MM.1S (cell line): ENCODE results near the gene PDE6G.
"Not testable (repeated sequence)": the region's sequence is repeated elsewhere in the genome, so short reads cannot be mapped to it uniquely, and the experiment has no call there.

Experiments used
- DNase-seq: peaks from one replicate; pipeline ENCODE4 v3.0.0-alpha.2; 2015
- H2AFZ ChIP-seq: fragments of 300-600 bp; sonication (generic); 2 replicates; pipeline ENCODE4 v1.6.0; 2016; ENCODE audit warnings: antibody characterized with exemption, low read length
- H3F3A ChIP-seq: fragments of 300-600 bp; sonication (generic); 2 replicates; pipeline ENCODE4 v1.6.1; 2016; ENCODE audit warnings: mild to moderate bottlenecking, antibody characterized with exemption, low read length, moderate library complexity, mixed read lengths; ENCODE audit not compliant: insufficient read depth
- H3K27ac ChIP-seq: fragments of 300-600 bp; sonication (generic); 2 replicates; pipeline ENCODE4 v1.5.1; 2016; ENCODE audit warnings: mild to moderate bottlenecking, low read length
- H3K27me3 ChIP-seq: fragments of 300-600 bp; sonication (generic); replicated peaks from 2 replicates; pipeline ENCODE4 v1.6.0; 2016; ENCODE audit warnings: low read length; ENCODE audit not compliant: insufficient read depth
- H3K36me3 ChIP-seq: fragments of 300-600 bp; sonication (generic); replicated peaks from 2 replicates; pipeline ENCODE4 v1.6.1; 2016; ENCODE audit warnings: mild to moderate bottlenecking, low read length, mixed read lengths; ENCODE audit not compliant: insufficient read depth
- H3K4me1 ChIP-seq: fragments of 300-600 bp; sonication (generic); 2 replicates; pipeline ENCODE4 v1.6.1; 2016; ENCODE audit warnings: low read length, mixed read lengths
- H3K4me2 ChIP-seq: fragments of 300-600 bp; sonication (generic); 2 replicates; pipeline ENCODE4 v1.6.0; 2016; ENCODE audit warnings: low read depth, low read length
- H3K4me3 ChIP-seq: fragments of 300-600 bp; sonication (generic); 2 replicates; pipeline ENCODE4 v1.5.1; 2016; ENCODE audit warnings: low read length, mixed read lengths
- H3K79me2 ChIP-seq: fragments of 300-600 bp; sonication (generic); 2 replicates; pipeline ENCODE4 v1.6.1; 2016; ENCODE audit warnings: mixed run types, low read length, mixed read lengths
- H3K9ac ChIP-seq: fragments of 300-600 bp; sonication (generic); 2 replicates; pipeline ENCODE4 v1.6.1; 2016; ENCODE audit warnings: low read length, mixed read lengths
- H3K9me2 ChIP-seq: fragments of 300-600 bp; sonication (generic); replicated peaks from 2 replicates; pipeline ENCODE4 v1.6.1; 2016; ENCODE audit warnings: mild to moderate bottlenecking, low read length, mixed read lengths; ENCODE audit not compliant: insufficient read depth
- H3K9me3 ChIP-seq: fragments of 300-600 bp; sonication (generic); replicated peaks from 2 replicates; pipeline ENCODE4 v1.6.1; 2016; ENCODE audit warnings: mild to moderate bottlenecking, low read length, mixed read lengths; ENCODE audit not compliant: insufficient read depth
- H4K20me1 ChIP-seq: fragments of 300-600 bp; sonication (generic); 2 replicates; pipeline ENCODE4 v1.6.1; 2016; ENCODE audit warnings: mild to moderate bottlenecking, low read length, moderate library complexity, mixed read lengths; ENCODE audit not compliant: insufficient read depth
- EZH2 ChIP-seq: fragments of 300-600 bp; sonication (generic); optimal IDR thresholded peaks from 2 replicates; pipeline ENCODE3; 2017; ENCODE audit warnings: low read depth, mild to moderate bottlenecking, antibody characterized with exemption, low read length, mixed read lengths
- EZH2phosphoT487 ChIP-seq: fragments of 300-600 bp; sonication (generic); IDR thresholded peaks from 2 replicates; pipeline ENCODE4 v1.6.1; 2018; ENCODE audit warnings: antibody characterized with exemption, low read length
- TF ChIP-seq, protein P1 (sequence below): fragments of 300-600 bp; sonication (generic); IDR thresholded peaks from 2 replicates; pipeline ENCODE4 v1.5.1; 2016; ENCODE audit warnings: antibody characterized with exemption, low read length, mixed read lengths

The PDE6G gene

DNA sequence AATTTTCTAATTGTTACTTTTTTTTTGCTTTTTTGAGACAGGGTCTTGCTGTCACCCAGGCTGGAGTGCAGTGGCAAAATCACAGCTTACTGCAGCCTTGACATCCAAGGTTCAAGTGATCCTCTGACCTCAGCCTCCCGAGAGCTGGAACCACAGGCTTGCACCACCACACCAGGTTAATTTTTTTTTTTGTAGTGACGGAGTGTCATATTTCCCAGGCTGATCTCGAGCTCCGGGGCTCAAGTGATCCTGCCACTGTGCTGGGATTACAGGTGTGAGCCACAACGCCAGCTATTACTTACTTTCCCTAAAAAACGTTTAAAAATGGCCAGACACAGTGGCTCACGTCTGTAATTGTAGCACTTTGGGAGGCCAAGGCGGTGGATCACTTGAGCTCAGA, 26.1 kb downstream of the PDE6G start:
- H3K4me3 ChIP-seq, result no peak overlapping the region
- H3K9ac ChIP-seq, result no peak overlapping the region
- H3K79me2 ChIP-seq, result peaks cover 77% of the 10 kb centered on the region
- no peaks in the 10 kb centered on the region for H3K9me2 ChIP-seq
- H3K27ac ChIP-seq, result no peak overlapping the region
- H3K36me3 ChIP-seq, result peaks cover 3% of the 10 kb centered on the region; the same call in 1 of the 2 replicates
- H3K4me2 ChIP-seq, result no peak overlapping the region
- no peaks in the 10 kb centered on the region for H3K27me3 ChIP-seq
- H3K4me1 ChIP-seq, result peaks cover 1% of the 10 kb centered on the region
- no peaks in the 10 kb centered on the region for H3F3A ChIP-seq
- no peaks in the 10 kb centered on the region for H3K9me3 ChIP-seq
- H2AFZ ChIP-seq, result no peak overlapping the region
- TF ChIP-seq, protein P1, sequence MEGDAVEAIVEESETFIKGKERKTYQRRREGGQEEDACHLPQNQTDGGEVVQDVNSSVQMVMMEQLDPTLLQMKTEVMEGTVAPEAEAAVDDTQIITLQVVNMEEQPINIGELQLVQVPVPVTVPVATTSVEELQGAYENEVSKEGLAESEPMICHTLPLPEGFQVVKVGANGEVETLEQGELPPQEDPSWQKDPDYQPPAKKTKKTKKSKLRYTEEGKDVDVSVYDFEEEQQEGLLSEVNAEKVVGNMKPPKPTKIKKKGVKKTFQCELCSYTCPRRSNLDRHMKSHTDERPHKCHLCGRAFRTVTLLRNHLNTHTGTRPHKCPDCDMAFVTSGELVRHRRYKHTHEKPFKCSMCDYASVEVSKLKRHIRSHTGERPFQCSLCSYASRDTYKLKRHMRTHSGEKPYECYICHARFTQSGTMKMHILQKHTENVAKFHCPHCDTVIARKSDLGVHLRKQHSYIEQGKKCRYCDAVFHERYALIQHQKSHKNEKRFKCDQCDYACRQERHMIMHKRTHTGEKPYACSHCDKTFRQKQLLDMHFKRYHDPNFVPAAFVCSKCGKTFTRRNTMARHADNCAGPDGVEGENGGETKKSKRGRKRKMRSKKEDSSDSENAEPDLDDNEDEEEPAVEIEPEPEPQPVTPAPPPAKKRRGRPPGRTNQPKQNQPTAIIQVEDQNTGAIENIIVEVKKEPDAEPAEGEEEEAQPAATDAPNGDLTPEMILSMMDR, result no peak
- TF ChIP-seq EZH2phosphoT487 (no peak), EZH2 (no peak)
- no peak for DNase-seq
- peaks cover 2% of the 10 kb centered on the region; the same call in 1 of the 2 replicates for H4K20me1 ChIP-seq

DNA sequence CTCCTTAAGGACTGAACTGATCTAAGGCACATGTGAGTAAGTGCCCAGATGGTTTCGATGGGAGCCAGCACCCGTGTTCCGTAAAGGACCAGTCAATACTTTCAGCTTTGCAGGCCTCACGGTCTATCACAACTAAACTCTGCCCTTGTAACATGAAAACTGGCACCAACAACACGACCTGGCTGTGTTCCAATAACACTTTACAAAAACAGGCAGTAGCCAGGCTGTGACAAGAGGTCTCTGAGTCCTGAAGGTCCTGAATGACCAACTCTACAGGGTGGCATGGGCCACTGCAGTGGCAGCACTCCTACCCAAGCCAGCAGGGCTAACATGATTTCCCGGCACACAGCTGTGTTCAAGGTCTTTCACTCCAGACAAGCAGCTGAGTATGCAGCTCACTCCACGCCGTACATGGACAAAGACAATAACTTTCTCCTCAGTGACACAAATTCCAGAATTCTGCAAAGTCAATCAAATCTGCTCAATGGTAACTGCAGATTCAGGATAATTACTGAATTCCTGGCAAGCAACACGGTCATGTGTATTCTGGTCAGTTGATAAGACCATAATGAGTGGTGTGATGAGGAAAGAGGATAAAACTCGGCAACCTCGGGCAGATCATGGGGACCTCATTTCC, 34.7 kb downstream of the PDE6G start:
- no peaks in the 10 kb centered on the region for H3F3A ChIP-seq
- H3K79me2 ChIP-seq, result peaks cover 74% of the 10 kb centered on the region
- no peak overlapping the region for H2AFZ ChIP-seq
- H4K20me1 ChIP-seq, result peaks cover 6% of the 10 kb centered on the region; the same call in 1 of the 2 replicates
- no peak overlapping the region for H3K4me3 ChIP-seq
- H3K27me3 ChIP-seq, result no peaks in the 10 kb centered on the region
- H3K9me2 ChIP-seq, result no peaks in the 10 kb centered on the region
- no peak overlapping the region for H3K9ac ChIP-seq
- H3K9me3 ChIP-seq, result no peaks in the 10 kb centered on the region
- no peak overlapping the region for H3K27ac ChIP-seq
- peaks cover 22% of the 10 kb centered on the region for H3K36me3 ChIP-seq
- no peak overlapping the region for H3K4me2 ChIP-seq
- TF ChIP-seq, protein P1, result no peak
- TF ChIP-seq EZH2 (no peak), EZH2phosphoT487 (no peak)
- no peaks in the 10 kb centered on the region for H3K4me1 ChIP-seq
- DNase-seq, result no peak

DNA sequence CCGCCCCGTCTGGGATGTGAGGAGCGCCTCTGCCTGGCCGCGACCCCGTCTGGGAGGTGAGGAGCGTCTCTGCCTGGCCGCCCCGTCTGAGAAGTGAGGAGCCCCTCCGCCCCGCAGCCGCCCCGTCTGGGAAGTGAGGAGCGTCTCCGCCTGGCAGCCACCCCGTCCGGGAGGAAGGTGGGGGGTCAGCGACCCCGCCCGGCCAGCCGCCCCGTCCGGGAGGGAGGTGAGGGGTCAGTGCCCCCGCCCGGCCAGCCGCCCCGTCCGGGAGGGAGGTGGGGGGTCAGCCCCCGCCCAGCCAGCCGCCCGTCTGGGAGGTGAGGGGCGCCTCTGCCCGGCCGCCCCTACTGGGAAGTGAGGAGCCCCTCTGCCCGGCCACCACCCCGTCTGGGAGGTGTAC, 38.0 kb downstream of the PDE6G start:
- Histone ChIP-seq H4K20me1 (peaks cover 13% of the 10 kb centered on the region; the same call in 1 of the 2 replicates), H3K79me2 (peaks cover 76% of the 10 kb centered on the region), H3K36me3 (peaks cover 26% of the 10 kb centered on the region)
- DNase-seq, H3K27me3 ChIP-seq, H3K9me3 ChIP-seq, H3F3A ChIP-seq, H2AFZ ChIP-seq, H3K9ac ChIP-seq, H3K9me2 ChIP-seq, H3K4me1 ChIP-seq, H3K4me2 ChIP-seq, H3K4me3 ChIP-seq, H3K27ac ChIP-seq: not testable (repeated sequence)

DNA sequence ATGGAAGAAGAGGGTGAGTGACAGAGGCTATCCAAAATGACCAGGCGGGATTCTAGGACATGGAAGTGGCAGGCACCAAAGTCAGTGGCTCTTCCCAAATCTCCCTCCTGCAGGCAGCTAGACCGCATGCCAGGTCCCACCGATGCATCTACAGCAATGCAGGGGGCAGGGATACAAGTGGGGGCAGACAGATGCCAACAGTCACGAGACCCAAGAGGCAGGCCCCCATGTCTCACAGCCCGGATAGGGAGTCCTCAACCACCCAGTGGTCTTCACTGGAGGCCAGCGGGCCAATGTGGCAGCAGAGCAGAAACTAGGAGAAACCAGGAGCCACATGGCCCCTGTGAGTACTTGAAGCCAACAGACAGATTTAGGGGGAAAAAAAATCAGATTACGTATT, 39.5 kb downstream of the PDE6G start:
- no peaks in the 10 kb centered on the region for H3K27me3 ChIP-seq
- H4K20me1 ChIP-seq, result peaks cover 13% of the 10 kb centered on the region; the same call in 1 of the 2 replicates
- H3K79me2 ChIP-seq, result peaks cover 79% of the 10 kb centered on the region
- no peak for TF ChIP-seq EZH2
- TF ChIP-seq, protein P1, result no peak
- TF ChIP-seq EZH2phosphoT487, result no peak
- H3K27ac ChIP-seq, result no peak overlapping the region
- H3K36me3 ChIP-seq, result peaks cover 29% of the 10 kb centered on the region
- no peak overlapping the region for H2AFZ ChIP-seq
- DNase-seq, result no peak
- no peak overlapping the region for H3K4me3 ChIP-seq
- H3K4me1 ChIP-seq, result no peaks in the 10 kb centered on the region
- H3F3A ChIP-seq, result no peaks in the 10 kb centered on the region; the same call in 1 of the 2 replicates
- H3K9me2 ChIP-seq, result no peaks in the 10 kb centered on the region
- no peak overlapping the region for H3K4me2 ChIP-seq
- H3K9me3 ChIP-seq, result no peaks in the 10 kb centered on the region
- no peak overlapping the region for H3K9ac ChIP-seq
